HG03354 (cell line): ENCODE results near the gene WDR70.
"Not testable (repeated sequence)": the region's sequence is repeated elsewhere in the genome, so short reads cannot be mapped to it uniquely, and the experiment has no call there.

Experiments
- ATAC-seq: cut with Tn5 transposase; IDR thresholded peaks from one replicate; pipeline ENCODE4 v1.9.1; 2021; ENCODE audit warnings: mild to moderate bottlenecking; ENCODE audit not compliant: unreplicated experiment, poor library complexity, severe bottlenecking

WDR70 gene

GRCh38 chr5:37665272-37665671 is 286.2 kb downstream of the WDR70 start:
- ATAC-seq, result no peak

- ATAC-seq, result no peak
These were observed 286.8 kb downstream of the WDR70 start for GRCh38 chr5:37665889-37666288.

GRCh38 chr5:37667430-37667829 is 288.3 kb downstream of the WDR70 start:
- no peak for ATAC-seq

- no peak for ATAC-seq
These were observed 288.7 kb downstream of the WDR70 start for GRCh38 chr5:37667846-37668245.

- ATAC-seq, result no peak
These were observed 289.5 kb downstream of the WDR70 start for GRCh38 chr5:37668524-37669047.

- ATAC-seq, result peak; percentile 75
These were observed 293.0 kb downstream of the WDR70 start for GRCh38 chr5:37672118-37672588.

- not testable (repeated sequence) for ATAC-seq
These were observed 295.2 kb downstream of the WDR70 start for GRCh38 chr5:37674361-37674760.

- not testable (repeated sequence) for ATAC-seq
These were observed 300.2 kb downstream of the WDR70 start for GRCh38 chr5:37679326-37679725.

- not testable (repeated sequence) for ATAC-seq
These were observed 300.8 kb downstream of the WDR70 start for GRCh38 chr5:37679903-37680302.

- ATAC-seq, result no peak
These were observed 304.0 kb downstream of the WDR70 start for GRCh38 chr5:37683072-37683471.

GRCh38 chr5:37685211-37685610 is 306.1 kb downstream of the WDR70 start:
- ATAC-seq, result no peak

GRCh38 chr5:37685816-37686215 is 306.7 kb downstream of the WDR70 start:
- no peak for ATAC-seq

GRCh38 chr5:37688925-37689324 is 309.8 kb downstream of the WDR70 start:
- not testable (repeated sequence) for ATAC-seq

GRCh38 chr5:37694333-37694732 is 315.2 kb downstream of the WDR70 start:
- ATAC-seq, result not testable (repeated sequence)

GRCh38 chr5:37694867-37695266 is 315.7 kb downstream of the WDR70 start:
- no peak for ATAC-seq

GRCh38 chr5:37695647-37696046 is 316.5 kb downstream of the WDR70 start:
- ATAC-seq, result no peak

GRCh38 chr5:37696190-37697021 is 317.3 kb downstream of the WDR70 start:
- no peak for ATAC-seq

GRCh38 chr5:37701868-37702267 is 322.8 kb downstream of the WDR70 start:
- no peak for ATAC-seq

GRCh38 chr5:37703841-37704241 is 324.7 kb downstream of the WDR70 start:
- ATAC-seq, result no peak

- ATAC-seq, result no peak
These were observed 325.3 kb downstream of the WDR70 start for GRCh38 chr5:37704406-37704805.

- ATAC-seq, result no peak
These were observed 329.9 kb downstream of the WDR70 start for GRCh38 chr5:37709020-37709419.
